Choroid plexus epithelial cell (primary cell): ENCODE measurements around the gene NDUFA11.
"Not testable (repeated sequence)": the region's sequence is repeated elsewhere in the genome, so short reads cannot be mapped to it uniquely, and the experiment has no call there.

Experiments
- DNase-seq: peaks from one replicate; pipeline ENCODE4 v3.0.0-alpha.2; 2010; ENCODE audit warnings: low read depth
- H3K4me3 ChIP-seq: 2 replicates; pipeline ENCODE4 v1.5.1; 2011; ENCODE audit warnings: low read depth, mild to moderate bottlenecking, control low read depth, low read length, moderate library complexity
- TF ChIP-seq, protein P1 (sequence below): conservative IDR thresholded peaks from 2 replicates; pipeline ENCODE4 v1.5.1; 2011; ENCODE audit warnings: low read depth, mild to moderate bottlenecking, control low read depth, inconsistent platforms, low read length, moderate library complexity

NDUFA11 gene

DNA sequence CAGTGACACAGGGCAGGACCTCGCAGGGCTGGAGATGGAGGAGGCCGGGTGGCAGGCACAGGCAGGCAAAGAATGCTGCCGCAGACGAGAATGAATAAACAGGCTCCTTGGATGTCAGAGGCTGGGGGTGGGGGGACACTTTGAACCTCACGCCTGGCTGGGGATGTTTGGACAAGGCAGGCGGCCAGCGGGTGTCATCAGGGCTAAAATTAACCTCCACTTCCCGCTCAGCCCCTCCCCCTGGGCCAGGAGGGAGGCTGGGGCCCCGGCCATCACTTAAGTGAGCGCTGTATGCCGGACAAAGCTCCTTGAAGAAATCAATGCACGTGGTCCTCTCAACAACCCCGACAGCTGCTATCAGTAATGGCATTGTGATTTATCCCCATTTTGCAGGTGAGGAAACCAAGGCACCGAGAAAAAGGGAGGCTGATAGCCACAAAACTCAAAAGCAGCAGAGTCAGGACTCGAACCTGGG lies 22.9 kb downstream of the NDUFA11 start:
- peak; percentile 93 for DNase-seq
- TF ChIP-seq, protein P1, sequence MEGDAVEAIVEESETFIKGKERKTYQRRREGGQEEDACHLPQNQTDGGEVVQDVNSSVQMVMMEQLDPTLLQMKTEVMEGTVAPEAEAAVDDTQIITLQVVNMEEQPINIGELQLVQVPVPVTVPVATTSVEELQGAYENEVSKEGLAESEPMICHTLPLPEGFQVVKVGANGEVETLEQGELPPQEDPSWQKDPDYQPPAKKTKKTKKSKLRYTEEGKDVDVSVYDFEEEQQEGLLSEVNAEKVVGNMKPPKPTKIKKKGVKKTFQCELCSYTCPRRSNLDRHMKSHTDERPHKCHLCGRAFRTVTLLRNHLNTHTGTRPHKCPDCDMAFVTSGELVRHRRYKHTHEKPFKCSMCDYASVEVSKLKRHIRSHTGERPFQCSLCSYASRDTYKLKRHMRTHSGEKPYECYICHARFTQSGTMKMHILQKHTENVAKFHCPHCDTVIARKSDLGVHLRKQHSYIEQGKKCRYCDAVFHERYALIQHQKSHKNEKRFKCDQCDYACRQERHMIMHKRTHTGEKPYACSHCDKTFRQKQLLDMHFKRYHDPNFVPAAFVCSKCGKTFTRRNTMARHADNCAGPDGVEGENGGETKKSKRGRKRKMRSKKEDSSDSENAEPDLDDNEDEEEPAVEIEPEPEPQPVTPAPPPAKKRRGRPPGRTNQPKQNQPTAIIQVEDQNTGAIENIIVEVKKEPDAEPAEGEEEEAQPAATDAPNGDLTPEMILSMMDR: no peak
- no peak overlapping the region for H3K4me3 ChIP-seq

- TF ChIP-seq, protein P1: no peak
- H3K4me3 ChIP-seq: no peak overlapping the region
- no peak for DNase-seq
Measured at GRCh38 chr19:5880196-5880595, 23.4 kb downstream of the NDUFA11 start.

GRCh38 chr19:5877882-5878281 lies 25.7 kb downstream of the NDUFA11 start:
- TF ChIP-seq, protein P1: no peak
- no peak for DNase-seq

DNA sequence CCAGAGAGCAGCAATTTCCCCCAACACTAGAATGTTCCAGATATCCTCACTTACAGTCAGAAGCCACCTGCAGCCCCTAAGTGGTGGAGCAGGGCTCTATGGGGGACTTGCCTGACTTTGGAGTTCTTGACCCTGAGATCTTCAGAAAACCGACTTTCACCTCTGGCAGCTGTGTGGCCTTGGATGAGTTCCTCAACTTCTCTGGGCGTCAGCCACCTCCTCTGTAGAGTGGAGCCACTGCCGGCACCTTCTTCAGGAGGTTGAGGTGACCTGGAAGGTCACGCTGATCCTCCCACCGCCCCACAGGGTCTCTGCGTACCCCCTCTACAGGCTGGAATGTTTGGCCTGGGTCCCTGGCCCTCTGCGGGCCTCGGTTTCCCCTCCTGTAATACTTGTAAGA lies 26.2 kb downstream of the NDUFA11 start:
- H3K4me3 ChIP-seq: no peak overlapping the region
- no peak for DNase-seq

More at GRCh38 chr19:5877882-5878281, 25.7 kb downstream of the NDUFA11 start:
- H3K4me3 ChIP-seq: no peak overlapping the region

DNA sequence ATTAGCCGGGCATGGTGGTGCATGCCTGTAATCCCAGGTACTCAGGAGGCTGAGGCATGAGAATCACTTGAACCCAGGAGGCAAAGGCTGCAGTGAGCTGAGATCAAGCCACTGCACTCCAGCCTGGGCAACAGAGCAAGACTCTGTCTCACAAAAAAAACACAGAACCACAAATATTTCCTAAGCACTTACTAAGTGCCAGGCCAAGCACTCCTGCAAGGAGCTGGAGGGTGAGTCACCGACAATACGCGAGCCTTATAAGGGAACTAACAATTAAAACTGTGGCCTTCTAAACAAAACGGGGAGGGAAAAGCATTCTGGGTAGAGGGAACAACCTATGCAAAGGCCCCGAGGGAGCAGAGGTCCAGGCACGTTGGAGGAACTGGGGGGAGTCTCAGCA lies 29.1 kb downstream of the NDUFA11 start:
- not testable (repeated sequence) for H3K4me3 ChIP-seq
- peak; percentile 73 for DNase-seq

More for the DNA sequence above, 26.2 kb downstream of the NDUFA11 start:
- TF ChIP-seq, protein P1: no peak

GRCh38 chr19:5873617-5874199 lies 29.9 kb downstream of the NDUFA11 start:
- no peak for DNase-seq
- TF ChIP-seq, protein P1: no peak
- H3K4me3 ChIP-seq: no peak overlapping the region

DNA sequence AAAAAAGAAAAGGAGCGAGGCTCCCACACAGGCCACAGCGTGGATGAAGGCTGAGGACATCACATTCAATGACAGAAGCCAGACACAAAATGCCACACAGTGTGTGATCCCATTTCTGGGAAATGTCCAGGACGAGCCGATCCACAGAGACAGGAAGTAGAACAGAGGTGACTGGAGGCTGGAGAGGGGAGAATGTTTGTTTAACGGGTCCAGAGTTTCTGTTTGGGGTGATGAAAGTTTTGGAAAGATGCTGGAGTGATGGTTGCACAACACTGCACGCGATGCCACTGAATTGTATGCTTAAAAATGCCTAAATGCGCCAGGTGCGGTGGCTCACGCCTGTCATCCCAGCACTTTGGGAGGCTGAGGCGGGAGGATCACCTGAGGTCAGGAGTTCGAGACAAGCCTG lies 32.6 kb downstream of the NDUFA11 start:
- H3K4me3 ChIP-seq: no peak overlapping the region
- TF ChIP-seq, protein P1: no peak
- DNase-seq: no peak
